Endothelial cell of hepatic sinusoid (primary cell): ENCODE results near the gene MADD.

ENCODE experiments used
- in situ Hi-C: cut with HindIII; loops from 2 replicates; pipeline ENCODE4 v1.10.0; 2017; ENCODE audit warnings: low sequenced_read_pairs

The MADD gene

GRCh38 chr11:47269829-47270305 is at the start of gene MADD:
MADD (plus strand) TSS chr11:47270133.
- in situ Hi-C loops, result loop anchor here (5.0 kb wide), 1 partner anchor 62 kb away; no protein-coding TSS in a partner anchor

- in situ Hi-C loops, result no loop called here
These were observed 49.5 kb upstream of the MADD start for GRCh38 chr11:47220401-47220821.

GRCh38 chr11:47222696-47223095 is 47.2 kb upstream of the MADD start:
- in situ Hi-C loops, result no loop called here

GRCh38 chr11:47225552-47226400 is 44.2 kb upstream of the MADD start:
- in situ Hi-C loops, result no loop called here

GRCh38 chr11:47229161-47229560 is 40.8 kb upstream of the MADD start:
- in situ Hi-C loops, result no loop called here

GRCh38 chr11:47233051-47233450 is 36.9 kb upstream of the MADD start:
- in situ Hi-C loops, result loop anchor here (5.0 kb wide), 2 partner anchors 51 to 99 kb away; no protein-coding TSS in a partner anchor

- in situ Hi-C loops, result loop anchor here (5.0 kb wide), 2 partner anchors 52 to 98 kb away; no protein-coding TSS in a partner anchor
These were observed 35.8 kb upstream of the MADD start for GRCh38 chr11:47233989-47234668.

GRCh38 chr11:47234669-47235100 is 35.2 kb upstream of the MADD start:
- in situ Hi-C loops, result loop anchor here (5.0 kb wide), 2 partner anchors 52 to 98 kb away; no protein-coding TSS in a partner anchor

GRCh38 chr11:47235163-47235562 is 34.8 kb upstream of the MADD start:
- in situ Hi-C loops, result no loop called here

GRCh38 chr11:47236482-47236881 is 33.5 kb upstream of the MADD start:
- in situ Hi-C loops, result no loop called here

- in situ Hi-C loops, result no loop called here
These were observed 30.1 kb upstream of the MADD start for GRCh38 chr11:47239852-47240251.

- in situ Hi-C loops, result no loop called here
These were observed 28.1 kb upstream of the MADD start for GRCh38 chr11:47241841-47242301.

- in situ Hi-C loops, result no loop called here
These were observed 27.2 kb upstream of the MADD start for GRCh38 chr11:47242596-47243192.

GRCh38 chr11:47243454-47243853 is 26.5 kb upstream of the MADD start:
- in situ Hi-C loops, result no loop called here

- in situ Hi-C loops, result no loop called here
These were observed 25.2 kb upstream of the MADD start for GRCh38 chr11:47244448-47245350.

GRCh38 chr11:47245611-47246357 is 24.1 kb upstream of the MADD start:
- in situ Hi-C loops, result no loop called here

GRCh38 chr11:47247502-47247901 is 22.4 kb upstream of the MADD start:
- in situ Hi-C loops, result no loop called here

GRCh38 chr11:47248304-47248663 is 21.6 kb upstream of the MADD start:
- in situ Hi-C loops, result no loop called here

GRCh38 chr11:47248664-47249377 is 21.1 kb upstream of the MADD start, which contains the start of gene ACP2:
ACP2 (minus strand) TSS chr11:47248814; CDS start chr11:47248789, 25 bp downstream.
- in situ Hi-C loops, result no loop called here
